Activated naive CD4-positive, alpha-beta T cell treated with anti-CD3 and anti-CD28 coated beads, Interleukin-2, amount 50 U/mL, for 16 hours (primary cell): ENCODE measurements around the gene ADRA2A.

Experiments
- DNase-seq: peaks from one replicate; pipeline ENCODE4 v3.0.0-alpha.2; 2020

The ADRA2A gene

DNA sequence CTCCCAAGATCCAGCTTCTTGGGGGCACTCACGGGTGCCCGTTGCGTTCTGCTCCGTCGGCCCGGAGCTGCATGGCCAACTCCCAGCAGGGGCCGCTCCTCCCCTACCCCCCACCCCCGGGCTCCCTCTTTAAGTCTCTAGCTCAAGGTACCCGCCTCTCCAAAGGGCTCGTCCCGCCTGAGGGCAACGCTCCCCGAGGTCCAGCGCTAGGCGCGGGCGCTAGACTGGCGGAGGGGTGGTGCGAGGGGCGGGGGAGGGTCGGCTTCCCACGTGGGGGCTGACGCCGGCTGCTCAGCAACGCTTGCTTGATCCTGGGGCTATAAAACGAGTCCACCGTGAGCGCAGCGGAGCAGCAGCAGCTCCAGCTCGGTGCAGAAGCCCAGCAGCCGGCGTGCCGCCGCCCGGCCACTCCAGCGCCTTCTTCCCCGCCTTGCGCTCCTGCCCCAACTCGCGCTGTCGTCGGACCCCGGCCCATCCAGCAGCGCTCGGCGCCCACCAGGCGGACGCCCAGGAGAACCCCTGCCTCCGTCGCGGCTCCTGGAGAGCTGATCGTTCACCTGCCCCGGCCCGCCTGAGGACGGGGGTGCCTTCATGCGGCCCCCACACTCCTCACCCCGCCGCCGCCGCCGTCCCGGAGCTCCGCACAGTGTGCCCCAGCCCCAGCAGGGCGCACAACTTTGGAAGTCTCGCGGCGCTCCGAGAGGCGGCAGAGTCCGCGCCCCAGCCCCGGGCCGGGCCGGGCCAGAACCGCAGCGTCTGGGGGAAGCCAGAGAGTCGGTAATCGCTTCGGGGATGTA is at the start of gene ADRA2A:
Gene ADRA2A (plus strand): TSS at position 348 of the 797 bp plus-strand sequence. CDS start 968 bp downstream, outside the sequence.
- DNase-seq, result peak; percentile 28

DNA sequence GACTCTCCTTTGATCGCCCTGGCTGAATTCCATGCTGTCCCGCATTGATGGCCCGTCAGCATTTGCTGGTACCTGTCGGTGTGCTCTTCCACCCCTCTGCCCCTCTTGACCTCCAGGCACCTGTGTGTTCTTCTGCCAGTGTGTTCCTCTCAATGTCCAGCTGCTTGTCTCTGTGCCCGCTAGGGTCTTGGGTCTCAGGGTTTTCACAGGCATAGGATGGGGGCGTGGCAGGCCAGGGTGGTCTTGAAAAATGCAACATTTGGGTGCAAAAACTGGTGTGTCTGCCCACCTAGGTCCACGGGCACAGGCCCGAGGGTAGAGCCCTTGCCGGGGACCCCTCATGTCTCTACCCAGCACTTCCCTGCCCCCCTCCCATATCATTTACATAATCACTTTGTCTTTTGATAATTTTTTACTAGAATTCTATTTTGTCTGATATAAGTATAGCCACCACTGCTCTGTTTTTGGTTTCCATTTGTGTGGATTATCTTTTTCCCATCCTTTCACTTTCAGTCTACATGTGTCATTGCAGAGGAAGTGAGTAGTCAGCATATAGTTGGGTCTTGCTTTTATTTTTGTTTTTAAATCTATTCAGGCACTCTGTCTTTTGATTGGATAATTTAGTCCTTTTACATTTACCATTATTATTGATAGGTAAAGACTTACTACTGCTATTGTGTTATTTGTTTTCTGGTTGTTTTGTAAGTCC is 46.6 kb upstream of the ADRA2A start:
- DNase-seq, result no peak

DNA sequence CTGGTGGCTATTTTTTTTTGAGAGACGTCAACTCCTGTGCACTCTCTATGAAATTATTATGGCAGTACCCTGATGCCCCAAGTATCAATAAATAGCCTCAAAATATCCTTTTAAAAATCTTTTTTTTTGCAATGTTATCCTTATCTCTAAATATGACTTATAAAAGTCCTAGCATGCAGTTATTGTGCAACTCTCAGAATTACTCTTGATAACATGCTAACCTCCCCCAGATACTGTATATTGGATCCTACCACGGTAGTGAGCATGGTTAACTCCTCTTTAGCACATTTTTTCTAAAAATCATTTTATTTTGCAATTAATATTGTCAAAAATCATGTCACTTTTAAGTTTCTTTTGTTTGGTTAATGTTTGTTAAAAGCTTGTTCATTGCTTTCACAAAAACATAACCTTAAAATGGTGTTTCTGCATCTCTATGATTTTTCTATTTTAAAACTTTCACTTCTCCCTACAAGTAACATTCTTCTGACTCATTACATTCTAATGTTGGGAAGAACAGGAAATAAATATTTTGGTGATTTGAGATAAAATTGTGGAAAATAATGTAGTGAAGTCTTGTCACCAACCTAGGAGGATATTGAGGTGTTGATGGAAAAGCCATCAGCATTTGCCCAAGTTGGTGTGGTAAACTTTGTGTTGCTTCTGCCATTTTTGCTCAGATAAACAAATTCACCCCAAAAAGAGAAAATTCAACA is 42.1 kb upstream of the ADRA2A start:
- DNase-seq, result no peak

DNA sequence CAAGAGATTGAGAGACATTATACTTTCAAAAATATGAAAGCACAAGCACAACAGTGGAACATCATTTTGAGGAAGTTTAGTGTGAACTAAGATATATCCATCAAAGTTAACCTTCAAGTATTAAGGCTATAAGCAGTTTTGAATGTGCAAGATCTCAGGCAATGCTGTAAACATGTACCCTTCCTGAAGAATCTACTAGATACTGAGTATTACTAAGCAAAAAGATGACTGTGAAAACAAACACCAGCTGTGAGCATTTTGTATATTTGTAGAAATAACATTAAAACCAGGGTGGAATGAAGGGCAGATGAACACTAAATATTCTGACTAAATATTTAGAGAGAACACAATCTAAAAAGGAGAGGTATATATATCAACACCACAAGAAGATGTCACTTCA is 41.3 kb upstream of the ADRA2A start:
- DNase-seq, result no peak

DNA sequence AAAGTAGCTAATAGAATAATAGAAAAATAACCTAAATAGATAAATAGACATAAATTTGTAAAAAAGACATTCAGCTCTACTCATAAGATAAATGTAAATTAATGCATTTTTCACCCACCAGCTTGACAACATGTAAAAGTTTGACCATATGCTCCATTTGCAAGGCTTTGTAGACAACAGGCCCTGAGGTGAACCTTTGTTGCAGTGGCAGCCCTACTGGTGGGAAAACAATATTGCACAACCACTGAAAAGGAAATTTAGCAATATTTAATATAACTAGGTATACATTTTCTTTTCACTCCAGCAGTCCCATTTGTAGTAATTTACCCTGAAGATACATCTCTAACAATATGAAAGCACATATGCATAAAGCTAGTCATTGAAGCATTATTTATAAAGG is 39.0 kb upstream of the ADRA2A start:
- no peak for DNase-seq

DNA sequence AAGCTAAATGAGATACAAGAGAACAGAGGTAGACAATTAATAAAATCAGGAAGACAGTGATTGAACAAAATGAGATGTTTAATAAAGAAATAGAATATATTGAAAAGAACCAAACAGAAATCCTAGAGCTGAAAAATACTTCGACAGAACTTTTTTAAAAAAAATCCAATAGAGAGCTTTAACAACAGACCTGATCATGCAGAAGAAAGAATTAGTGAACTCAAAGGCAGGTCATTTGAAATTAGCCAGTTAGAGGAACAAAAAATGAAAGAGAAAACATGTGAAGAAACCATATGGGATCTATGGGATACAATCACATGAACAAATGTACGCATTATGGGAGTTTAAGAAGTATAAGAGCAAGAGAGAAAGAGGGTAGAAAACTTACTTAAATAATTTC is 37.3 kb upstream of the ADRA2A start:
- DNase-seq, result no peak

DNA sequence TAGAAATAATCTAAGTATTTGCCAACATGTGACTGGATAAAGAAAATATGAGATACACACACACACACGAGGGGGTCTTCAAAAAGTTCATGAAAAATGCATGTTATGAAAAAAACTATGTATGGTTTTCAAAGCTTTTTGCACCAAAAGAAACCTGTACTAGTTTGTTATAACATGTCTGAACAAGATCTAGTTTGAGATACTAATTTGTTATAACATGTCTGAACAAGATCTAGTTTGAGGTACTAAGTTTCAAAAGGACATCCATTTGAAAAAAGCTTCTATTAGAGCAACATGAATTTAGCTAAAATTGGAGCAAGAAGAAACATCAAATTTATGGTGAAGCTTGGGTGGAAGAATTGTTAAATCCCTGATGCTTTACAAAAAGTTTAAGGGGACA is 19.8 kb upstream of the ADRA2A start:
- no peak for DNase-seq

DNA sequence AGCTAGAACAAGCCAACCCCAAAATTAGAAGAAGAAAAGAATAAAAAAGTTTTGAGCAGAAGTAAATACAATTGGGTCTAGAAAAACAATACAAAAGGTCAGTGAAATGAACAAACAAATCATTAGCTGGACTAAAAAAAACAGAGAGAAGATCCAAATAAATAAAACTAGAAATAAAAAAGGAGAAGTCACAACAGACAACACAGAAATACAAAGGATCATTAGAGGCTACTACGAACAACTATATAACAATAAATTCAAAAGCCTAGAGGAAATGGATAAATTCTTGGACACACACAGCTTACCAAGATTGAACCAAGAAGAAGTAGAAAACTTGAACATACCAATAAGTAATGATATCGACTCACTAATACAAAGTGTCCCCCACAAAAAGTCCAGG is 13.4 kb upstream of the ADRA2A start:
- DNase-seq, result no peak

DNA sequence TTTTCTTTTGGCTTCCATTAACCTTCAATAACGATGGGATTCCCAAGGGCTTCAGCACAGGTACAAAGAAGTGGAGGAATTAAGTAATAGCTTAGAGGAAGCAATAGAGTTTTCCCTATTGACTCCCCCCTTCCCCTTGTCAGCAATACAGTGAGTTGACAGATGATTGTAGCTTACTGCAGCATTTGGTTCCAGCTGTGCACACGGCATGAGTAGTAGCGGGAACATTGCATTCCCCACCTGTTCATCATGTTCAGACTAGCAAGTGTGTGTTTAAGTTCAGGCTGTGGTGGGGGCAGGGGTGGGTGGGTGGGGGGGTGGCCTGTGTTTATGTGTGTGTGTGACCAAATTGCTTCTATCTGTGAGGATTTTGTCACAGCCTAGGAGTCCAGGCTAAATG is 4.6 kb upstream of the ADRA2A start:
- DNase-seq, result no peak

DNA sequence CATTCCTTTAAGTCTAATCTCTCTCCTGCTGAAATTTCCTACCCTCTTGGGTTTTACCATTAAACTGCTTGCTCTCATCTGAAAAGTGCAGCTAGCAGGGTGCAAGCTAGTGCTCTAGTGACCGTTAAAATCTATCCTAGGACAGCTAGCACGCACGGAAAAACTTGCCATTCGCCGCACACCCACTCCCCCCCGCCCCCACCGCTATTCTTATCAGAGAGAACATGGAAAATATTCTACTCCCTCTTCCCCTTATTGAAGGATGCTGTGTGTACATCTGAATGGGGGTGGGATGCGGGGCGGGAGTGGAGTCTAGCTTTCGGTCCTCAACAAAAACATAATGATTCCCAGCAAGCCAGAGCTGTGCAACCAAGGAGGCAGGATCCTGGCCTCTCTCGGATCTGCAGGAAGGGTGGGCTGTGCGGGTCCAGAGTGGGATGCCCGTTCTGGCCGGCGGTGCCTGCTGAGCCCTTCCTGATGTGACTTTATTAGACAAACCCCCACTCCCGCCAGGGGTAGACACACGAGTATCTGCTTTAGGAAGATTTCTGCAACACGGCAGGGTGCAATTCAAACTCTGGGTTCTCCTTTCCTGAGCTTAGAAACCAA is 1.1 kb upstream of the ADRA2A start:
- DNase-seq, result no peak

DNA sequence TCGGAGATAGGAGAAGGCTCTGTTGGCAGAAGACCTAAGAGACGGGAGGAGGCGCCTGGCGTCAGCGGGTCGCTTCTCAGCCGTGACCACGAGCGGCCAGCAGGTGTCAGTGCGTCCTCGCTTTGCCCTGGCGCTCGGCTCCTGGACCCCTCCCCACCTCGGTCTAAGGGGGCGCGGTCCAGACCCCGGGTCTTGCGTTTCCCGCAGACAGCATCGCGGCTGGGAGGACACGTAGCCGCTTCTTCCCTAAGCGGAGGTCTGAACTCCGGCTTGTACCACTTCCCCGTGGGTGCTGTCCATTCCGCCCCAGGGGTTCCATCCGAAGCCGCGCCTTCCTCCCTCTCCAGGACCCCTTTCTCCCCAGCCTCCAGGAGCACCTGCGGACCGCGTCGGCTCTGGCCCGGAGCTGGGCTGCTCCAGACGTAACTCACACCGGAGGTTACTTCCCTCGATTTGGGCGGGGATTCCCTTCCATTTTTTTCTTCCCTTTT is 593 bp upstream of the ADRA2A start:
- DNase-seq, result peak; percentile 59

DNA sequence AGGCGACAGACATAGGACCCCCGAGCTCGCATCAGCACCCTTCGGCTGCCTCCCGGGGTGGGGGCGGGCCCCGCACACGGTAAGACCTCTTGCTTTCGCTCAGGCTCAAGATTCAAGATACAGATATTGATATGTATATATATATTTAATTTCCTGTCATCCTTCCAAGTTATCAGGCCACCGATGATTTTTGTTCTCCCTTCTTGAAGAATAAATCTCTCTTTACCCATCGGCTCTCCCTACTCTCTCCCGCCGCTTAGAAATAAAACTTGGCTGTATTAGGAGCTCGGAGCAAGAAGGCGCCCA is 603 bp downstream of the ADRA2A start:
- no peak for DNase-seq

DNA sequence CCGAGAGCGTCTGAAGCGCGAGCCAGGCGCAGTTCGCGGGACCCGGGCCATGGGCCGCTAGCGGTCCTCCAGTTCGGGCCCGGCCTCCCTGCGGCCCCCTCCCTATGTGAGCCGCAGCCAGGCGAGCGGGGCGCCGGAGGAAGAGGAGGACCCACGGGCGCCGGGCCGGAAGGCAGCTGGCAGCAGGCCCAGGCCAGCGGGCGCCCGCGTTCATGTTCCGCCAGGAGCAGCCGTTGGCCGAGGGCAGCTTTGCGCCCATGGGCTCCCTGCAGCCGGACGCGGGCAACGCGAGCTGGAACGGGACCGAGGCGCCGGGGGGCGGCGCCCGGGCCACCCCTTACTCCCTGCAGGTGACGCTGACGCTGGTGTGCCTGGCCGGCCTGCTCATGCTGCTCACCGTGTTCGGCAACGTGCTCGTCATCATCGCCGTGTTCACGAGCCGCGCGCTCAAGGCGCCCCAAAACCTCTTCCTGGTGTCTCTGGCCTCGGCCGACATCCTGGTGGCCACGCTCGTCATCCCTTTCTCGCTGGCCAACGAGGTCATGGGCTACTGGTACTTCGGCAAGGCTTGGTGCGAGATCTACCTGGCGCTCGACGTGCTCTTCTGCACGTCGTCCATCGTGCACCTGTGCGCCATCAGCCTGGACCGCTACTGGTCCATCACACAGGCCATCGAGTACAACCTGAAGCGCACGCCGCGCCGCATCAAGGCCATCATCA is 1.1 kb downstream of the ADRA2A start:
- no peak for DNase-seq

DNA sequence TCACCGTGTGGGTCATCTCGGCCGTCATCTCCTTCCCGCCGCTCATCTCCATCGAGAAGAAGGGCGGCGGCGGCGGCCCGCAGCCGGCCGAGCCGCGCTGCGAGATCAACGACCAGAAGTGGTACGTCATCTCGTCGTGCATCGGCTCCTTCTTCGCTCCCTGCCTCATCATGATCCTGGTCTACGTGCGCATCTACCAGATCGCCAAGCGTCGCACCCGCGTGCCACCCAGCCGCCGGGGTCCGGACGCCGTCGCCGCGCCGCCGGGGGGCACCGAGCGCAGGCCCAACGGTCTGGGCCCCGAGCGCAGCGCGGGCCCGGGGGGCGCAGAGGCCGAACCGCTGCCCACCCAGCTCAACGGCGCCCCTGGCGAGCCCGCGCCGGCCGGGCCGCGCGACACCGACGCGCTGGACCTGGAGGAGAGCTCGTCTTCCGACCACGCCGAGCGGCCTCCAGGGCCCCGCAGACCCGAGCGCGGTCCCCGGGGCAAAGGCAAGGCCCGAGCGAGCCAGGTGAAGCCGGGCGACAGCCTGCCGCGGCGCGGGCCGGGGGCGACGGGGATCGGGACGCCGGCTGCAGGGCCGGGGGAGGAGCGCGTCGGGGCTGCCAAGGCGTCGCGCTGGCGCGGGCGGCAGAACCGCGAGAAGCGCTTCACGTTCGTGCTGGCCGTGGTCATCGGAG is 1.8 kb downstream of the ADRA2A start:
- DNase-seq, result no peak

DNA sequence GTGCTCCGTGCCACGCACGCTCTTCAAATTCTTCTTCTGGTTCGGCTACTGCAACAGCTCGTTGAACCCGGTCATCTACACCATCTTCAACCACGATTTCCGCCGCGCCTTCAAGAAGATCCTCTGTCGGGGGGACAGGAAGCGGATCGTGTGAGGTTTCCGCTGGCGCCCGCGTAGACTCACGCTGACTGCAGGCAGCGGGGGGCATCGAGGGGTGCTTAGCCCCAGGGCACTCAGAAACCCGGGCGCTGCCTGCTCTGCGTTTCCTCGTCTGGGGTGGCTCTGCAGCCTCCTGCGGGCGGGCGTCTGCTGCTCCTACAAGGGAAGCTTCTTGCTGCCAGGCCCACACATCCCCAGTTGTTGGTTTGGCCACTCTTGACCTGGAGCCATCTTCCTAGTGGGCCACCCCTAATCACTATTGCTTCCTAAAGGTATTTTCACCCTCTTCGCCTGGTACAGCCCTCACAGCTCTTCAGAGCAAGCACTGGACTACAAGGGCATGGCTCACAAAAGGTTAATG is 2.5 kb downstream of the ADRA2A start:
- DNase-seq, result no peak

DNA sequence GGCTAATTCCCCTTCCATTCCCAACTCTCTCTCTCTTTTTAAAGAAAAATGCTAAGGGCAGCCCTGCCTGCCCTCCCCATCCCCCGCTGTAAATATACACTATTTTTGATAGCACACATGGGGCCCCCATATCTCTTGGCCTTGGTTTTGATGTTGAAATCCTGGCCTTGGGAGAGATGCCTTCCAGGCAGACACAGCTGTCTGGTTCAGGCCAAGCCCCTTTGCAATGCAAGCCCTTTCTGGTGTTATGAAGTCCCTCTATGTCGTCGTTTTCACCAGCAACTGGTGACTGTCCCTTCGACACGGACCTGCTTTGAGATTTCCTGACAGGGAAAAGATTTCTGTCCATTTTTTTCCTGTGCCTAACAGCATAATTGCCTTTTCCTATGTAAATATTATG is 3.0 kb downstream of the ADRA2A start:
- DNase-seq, result no peak

DNA sequence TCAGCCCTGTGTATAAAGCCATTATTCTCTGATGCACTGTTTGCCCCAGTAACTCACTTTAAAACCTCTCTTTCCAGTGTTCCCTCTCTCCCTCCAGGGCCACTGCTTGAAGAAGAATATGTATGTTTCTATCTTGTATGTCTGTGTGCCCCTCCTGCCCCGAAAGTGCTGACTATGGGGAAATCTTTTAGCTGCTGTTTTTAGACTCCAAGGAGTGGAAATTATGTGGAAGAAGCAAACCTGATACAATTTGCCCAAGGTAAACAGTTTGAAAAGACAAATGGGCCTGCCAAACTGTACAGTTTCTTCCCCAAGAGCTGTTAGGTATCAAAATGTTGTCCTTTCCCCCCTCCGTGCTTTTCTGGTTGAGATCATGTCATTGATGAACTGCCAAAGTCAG is 3.4 kb downstream of the ADRA2A start:
- no peak for DNase-seq

DNA sequence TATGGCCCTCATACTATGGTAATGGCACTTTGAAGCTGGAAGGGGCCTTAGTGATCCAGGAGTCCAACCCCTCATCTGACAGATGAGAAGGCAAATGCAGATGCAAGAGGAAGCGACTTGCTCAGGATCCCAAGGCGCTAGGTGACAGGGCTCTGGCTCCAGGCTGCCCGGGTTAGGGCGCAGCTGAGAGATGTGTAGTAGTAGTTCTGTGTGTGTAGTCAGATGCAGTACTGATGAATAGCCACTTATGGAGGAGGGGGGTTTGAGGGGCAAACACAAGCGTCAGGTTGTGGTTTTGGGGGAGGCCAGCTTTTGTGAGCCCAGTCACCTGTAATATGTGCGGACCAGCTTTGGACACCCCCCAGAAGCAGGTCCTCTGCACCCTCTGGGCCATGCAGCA is 4.8 kb downstream of the ADRA2A start:
- no peak for DNase-seq

DNA sequence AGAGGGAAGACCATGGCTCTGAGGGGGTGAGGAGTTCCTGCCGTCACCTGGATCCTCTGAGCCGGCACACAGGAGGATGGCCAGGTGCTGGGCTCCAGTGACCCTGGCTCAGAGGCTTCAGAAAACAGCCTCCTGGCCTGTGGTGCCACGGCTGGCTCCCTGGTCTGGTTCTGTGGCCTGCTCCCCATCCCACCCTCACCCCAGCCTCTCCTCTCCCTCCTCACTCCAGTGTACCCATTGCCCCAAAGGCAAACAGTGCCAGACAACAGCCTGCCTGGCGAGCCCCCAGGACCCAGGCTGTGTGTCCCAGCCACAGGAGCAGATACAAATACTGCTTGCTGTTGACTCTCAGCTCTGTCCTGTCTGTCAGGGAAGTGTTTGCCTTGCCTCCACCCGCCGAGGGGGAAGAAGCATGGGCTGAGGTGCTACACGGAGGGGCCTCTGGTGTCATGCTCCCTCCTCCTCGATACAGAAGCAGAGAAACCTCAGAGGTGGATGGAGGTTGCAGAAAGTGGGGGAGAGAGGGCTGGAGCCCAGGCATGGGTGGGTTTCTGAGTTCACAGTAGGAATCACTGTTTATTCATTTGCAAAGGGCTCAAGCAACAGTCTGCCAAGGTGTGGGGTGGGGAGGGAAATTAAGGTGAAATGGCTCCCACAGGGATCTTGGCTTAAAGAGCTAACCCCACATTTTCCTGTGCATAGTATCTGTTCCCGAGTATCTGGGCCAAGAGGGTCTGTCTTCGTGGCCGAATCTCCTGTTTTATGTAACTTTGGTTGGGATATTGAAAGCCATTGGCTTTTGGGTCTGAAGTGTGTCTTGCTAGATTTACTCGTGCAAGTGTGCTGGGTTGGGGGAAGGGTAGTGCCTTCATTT is 5.5 kb downstream of the ADRA2A start:
- DNase-seq, result no peak

DNA sequence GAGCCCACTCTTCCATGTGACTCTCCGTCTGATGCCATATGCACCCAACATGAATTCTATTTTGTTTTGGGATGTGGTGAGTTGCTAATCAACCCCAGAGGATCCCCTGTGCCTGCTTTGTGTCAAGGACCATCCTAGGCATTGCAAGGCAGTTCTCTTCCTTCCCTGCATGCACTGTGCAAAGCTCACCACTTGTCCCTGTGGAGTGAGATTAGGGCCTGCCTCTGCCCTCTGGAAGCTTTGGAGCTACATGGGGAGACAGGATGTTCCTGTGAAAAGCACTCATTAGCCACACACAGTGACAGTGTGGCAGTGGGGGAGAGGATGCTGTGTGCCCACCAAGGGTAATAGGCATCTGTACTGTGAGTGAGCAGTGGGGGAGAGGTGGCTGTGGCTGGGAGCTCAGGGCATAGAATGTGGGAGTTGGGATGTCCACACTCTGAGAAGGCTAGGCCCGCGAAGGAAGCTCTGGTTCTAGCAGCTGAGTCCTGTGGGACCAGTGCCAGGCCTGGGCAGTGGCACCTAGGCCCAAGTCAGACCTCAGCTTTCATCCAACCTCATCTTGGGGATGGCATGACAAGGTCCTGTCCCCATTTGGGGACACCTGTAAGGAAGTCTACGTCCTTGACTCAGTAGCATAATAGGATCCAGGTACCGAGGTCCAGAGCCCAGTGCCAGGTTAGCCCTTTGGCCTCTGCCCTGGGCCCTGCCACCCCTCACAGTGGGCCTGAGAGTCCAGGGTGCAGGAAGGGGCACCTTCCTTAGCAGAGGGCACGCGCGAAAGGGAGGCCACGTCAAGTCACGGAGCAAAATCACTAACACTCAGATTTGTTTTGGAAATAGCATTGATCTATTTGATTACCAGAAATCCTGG is 6.6 kb downstream of the ADRA2A start:
- no peak for DNase-seq
